Esophagus muscularis mucosa (tissue), 4 donors: ENCODE data around the gene SPTSSB.

Source experiments
- EP300 ChIP-seq: sonication (generic); formaldehyde crosslinking; IDR thresholded peaks from one replicate; pipeline ENCODE4 v1.6.1; 2017; ENCODE audit warnings: antibody characterized with exemption
- POLR2A ChIP-seq: fragments of 450-650 bp; IDR thresholded peaks from one replicate; pipeline ENCODE4 v1.6.1; 2017; ENCODE audit warnings: antibody characterized with exemption, moderate library complexity, mild to moderate bottlenecking, low read depth
- POLR2AphosphoS5 ChIP-seq, 2 donors: sonication (generic); formaldehyde crosslinking; IDR thresholded peaks; one replicate each; pipeline ENCODE4 v1.6.1; 2017; ENCODE audit warnings: antibody characterized with exemption in 2 of 2
- TF ChIP-seq, protein P1 (sequence below), 3 experiments: fragments of 200-600 bp in 2 of 3; fragments of 450-650 bp in 1 of 3; sonication (generic) in 2 of 3; IDR thresholded peaks; one replicate each; pipeline ENCODE4 v1.5.1; 2017 to 2019; ENCODE audit warnings: antibody characterized with exemption in 3 of 3, mild to moderate bottlenecking in 2 of 3, moderate library complexity in 1 of 3

DNA sequence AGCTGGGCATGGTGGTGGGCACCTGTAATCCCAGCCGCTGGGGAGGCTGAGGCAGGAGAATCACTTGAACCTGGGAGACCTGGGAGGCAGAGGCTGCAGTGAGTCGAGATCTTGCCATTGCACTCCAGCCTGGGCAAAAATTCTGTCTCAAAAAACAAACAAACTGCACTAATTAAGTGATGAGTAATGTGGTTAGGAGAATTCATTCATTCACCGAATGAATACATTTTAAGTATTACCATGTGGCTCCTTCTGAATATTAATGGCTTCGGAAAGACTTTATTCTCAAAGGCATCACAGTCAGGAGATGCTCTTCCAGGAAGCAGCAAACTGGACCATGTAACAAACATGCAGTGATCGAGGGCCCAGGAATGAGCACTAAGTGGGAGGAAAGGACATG, 23.6 kb downstream of the SPTSSB start:
- TF ChIP-seq POLR2AphosphoS5 (IDR thresholded peaks at IDR 0.05), result no peak
- TF ChIP-seq POLR2A, result no peak
- TF ChIP-seq, protein P1, sequence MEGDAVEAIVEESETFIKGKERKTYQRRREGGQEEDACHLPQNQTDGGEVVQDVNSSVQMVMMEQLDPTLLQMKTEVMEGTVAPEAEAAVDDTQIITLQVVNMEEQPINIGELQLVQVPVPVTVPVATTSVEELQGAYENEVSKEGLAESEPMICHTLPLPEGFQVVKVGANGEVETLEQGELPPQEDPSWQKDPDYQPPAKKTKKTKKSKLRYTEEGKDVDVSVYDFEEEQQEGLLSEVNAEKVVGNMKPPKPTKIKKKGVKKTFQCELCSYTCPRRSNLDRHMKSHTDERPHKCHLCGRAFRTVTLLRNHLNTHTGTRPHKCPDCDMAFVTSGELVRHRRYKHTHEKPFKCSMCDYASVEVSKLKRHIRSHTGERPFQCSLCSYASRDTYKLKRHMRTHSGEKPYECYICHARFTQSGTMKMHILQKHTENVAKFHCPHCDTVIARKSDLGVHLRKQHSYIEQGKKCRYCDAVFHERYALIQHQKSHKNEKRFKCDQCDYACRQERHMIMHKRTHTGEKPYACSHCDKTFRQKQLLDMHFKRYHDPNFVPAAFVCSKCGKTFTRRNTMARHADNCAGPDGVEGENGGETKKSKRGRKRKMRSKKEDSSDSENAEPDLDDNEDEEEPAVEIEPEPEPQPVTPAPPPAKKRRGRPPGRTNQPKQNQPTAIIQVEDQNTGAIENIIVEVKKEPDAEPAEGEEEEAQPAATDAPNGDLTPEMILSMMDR (IDR thresholded peaks at IDR 0.05), result no peak
- TF ChIP-seq EP300, result no peak
